Activated CD4-positive, alpha-beta T cell treated with anti-CD3 and anti-CD28 coated beads for 48 hours (primary cell): ENCODE results near the gene CWC22.
"Not testable (repeated sequence)": the region's sequence is repeated elsewhere in the genome, so short reads cannot be mapped to it uniquely, and the experiment has no call there.

Experiments used
- DNase-seq: peaks from one replicate; pipeline ENCODE4 v3.0.0-alpha.2; 2020

Gene CWC22

GRCh38 chr2:179948058-179948457, 59.0 kb downstream of the CWC22 start:
- DNase-seq: no peak

- no peak for DNase-seq
These were observed 60.1 kb downstream of the CWC22 start for GRCh38 chr2:179946810-179947615.

GRCh38 chr2:179946346-179946745, 60.8 kb downstream of the CWC22 start:
- DNase-seq: no peak

- DNase-seq: no peak
These were observed 67.8 kb downstream of the CWC22 start for GRCh38 chr2:179939259-179939658.

GRCh38 chr2:179938026-179938425, 69.1 kb downstream of the CWC22 start:
- no peak for DNase-seq

- DNase-seq: peak; percentile 60
These were observed 70.4 kb downstream of the CWC22 start for GRCh38 chr2:179936654-179937053.

GRCh38 chr2:179936141-179936540, 71.0 kb downstream of the CWC22 start:
- no peak for DNase-seq

- DNase-seq: no peak
These were observed 74.3 kb downstream of the CWC22 start for GRCh38 chr2:179932786-179933185.

GRCh38 chr2:179931502-179931901, 75.6 kb downstream of the CWC22 start:
- no peak for DNase-seq

GRCh38 chr2:179929997-179930396, 77.1 kb downstream of the CWC22 start:
- not testable (repeated sequence) for DNase-seq

GRCh38 chr2:179927041-179927440, 80.1 kb downstream of the CWC22 start:
- no peak for DNase-seq

- DNase-seq: no peak
These were observed 81.4 kb downstream of the CWC22 start for GRCh38 chr2:179925713-179926112.

- no peak for DNase-seq
These were observed 89.8 kb downstream of the CWC22 start for GRCh38 chr2:179917272-179917671.

GRCh38 chr2:179915395-179915992, 91.6 kb downstream of the CWC22 start:
- DNase-seq: no peak

- DNase-seq: no peak
These were observed 93.3 kb downstream of the CWC22 start for GRCh38 chr2:179913809-179914208.

GRCh38 chr2:179911569-179911968, 95.5 kb downstream of the CWC22 start:
- DNase-seq: no peak

GRCh38 chr2:179910735-179911113, 96.4 kb downstream of the CWC22 start:
- DNase-seq: no peak

- no peak for DNase-seq
These were observed 97.0 kb downstream of the CWC22 start for GRCh38 chr2:179909845-179910734.

- DNase-seq: no peak
These were observed 106.4 kb downstream of the CWC22 start for GRCh38 chr2:179900655-179901054.

GRCh38 chr2:179899666-179900065, 107.4 kb downstream of the CWC22 start:
- DNase-seq: no peak

- DNase-seq: peak; percentile 26
These were observed 108.2 kb downstream of the CWC22 start for GRCh38 chr2:179898873-179899272.
